GDM1 (cell line): ENCODE data around the gene ASB10.

Source experiments
- DNase-seq: peaks from one replicate; lab custom pipeline; 2025; lab: John Stamatoyannopoulos, UW

The ASB10 gene

GRCh38 chr7:151135866-151136843, 50.9 kb downstream of the ASB10 start:
- no peak for DNase-seq

GRCh38 chr7:151135525-151135845, 51.6 kb downstream of the ASB10 start:
- DNase-seq: no peak

- no peak for DNase-seq
Observed at GRCh38 chr7:151134743-151135524, 52.1 kb downstream of the ASB10 start.

- no peak for DNase-seq
Observed at GRCh38 chr7:151133986-151134742, 52.9 kb downstream of the ASB10 start.

- no peak for DNase-seq
Observed at GRCh38 chr7:151133266-151133985, 53.6 kb downstream of the ASB10 start.

- no peak for DNase-seq
Observed at GRCh38 chr7:151132461-151133205, 54.4 kb downstream of the ASB10 start.

GRCh38 chr7:151131592-151132293, 55.3 kb downstream of the ASB10 start:
- DNase-seq: no peak

- no peak for DNase-seq
Observed at GRCh38 chr7:151131224-151131591, 55.8 kb downstream of the ASB10 start.

GRCh38 chr7:151130741-151131157, 56.3 kb downstream of the ASB10 start:
- no peak for DNase-seq

GRCh38 chr7:151129960-151130591, 57.0 kb downstream of the ASB10 start:
- DNase-seq: no peak

- no peak for DNase-seq
Observed at GRCh38 chr7:151129117-151129959, 57.7 kb downstream of the ASB10 start.

GRCh38 chr7:151128716-151129115, 58.3 kb downstream of the ASB10 start:
- no peak for DNase-seq

GRCh38 chr7:151128144-151128543, 58.9 kb downstream of the ASB10 start:
- no peak for DNase-seq

- no peak for DNase-seq
Observed at GRCh38 chr7:151126491-151127137, 60.4 kb downstream of the ASB10 start.

GRCh38 chr7:151125846-151126481, 61.1 kb downstream of the ASB10 start:
- DNase-seq: no peak
